Skeletal muscle tissue (tissue), 4 donors: ENCODE results near the gene MALRD1. TPM values are rescaled to one million over a fixed set of nuclear protein-coding genes. Genes with fewer than 3 reads are reported as not detected.

Source experiments
- H3K27ac ChIP-seq: one replicate; pipeline ENCODE4 v1.7.0; 2013; ENCODE audit warnings: mild to moderate bottlenecking, low read depth, low read length, inconsistent platforms
- H3K27me3 ChIP-seq, 3 donors: one replicate each; pipeline ENCODE4 v1.7.0; 2013; ENCODE audit warnings: low read length in 3 of 3; ENCODE audit not compliant: control insufficient read depth in 3 of 3, insufficient read depth in 3 of 3
- H3K36me3 ChIP-seq, 3 donors: one replicate each; pipeline ENCODE4 v1.7.0; 2013; ENCODE audit warnings: low read length in 3 of 3; ENCODE audit not compliant: control insufficient read depth in 3 of 3, insufficient read depth in 3 of 3
- H3K4me1 ChIP-seq, 3 donors: one replicate each; pipeline ENCODE4 v1.7.0; 2013; ENCODE audit warnings: low read length in 3 of 3, mild to moderate bottlenecking in 3 of 3; ENCODE audit not compliant: control insufficient read depth in 3 of 3, insufficient read depth in 3 of 3
- H3K4me3 ChIP-seq, 3 donors: one replicate each; pipeline ENCODE4 v1.7.0; 2013; ENCODE audit warnings: low read length in 3 of 3
- H3K9ac ChIP-seq, 3 donors: one replicate each; pipeline ENCODE4 v1.7.0; 2013; ENCODE audit warnings: low read length in 3 of 3, mild to moderate bottlenecking in 3 of 3, moderate library complexity in 2 of 3, low read depth in 1 of 3
- H3K9me3 ChIP-seq, 3 donors: one replicate each; pipeline ENCODE4 v1.7.0; 2013; ENCODE audit warnings: low read length in 3 of 3; ENCODE audit not compliant: control insufficient read depth in 3 of 3
- total RNA-seq: library from RNA; depleted of rRNA; stranded (reverse); fragments of >200 nt; gene quantifications from one replicate; pipeline ENCODE4 v1.2.3, GENCODE V29; 2014
- donor health status: Osteomylitis.

MALRD1 gene
- total RNA-seq, 1 donor from 2014 or later = 2.1 TPM

GRCh38 chr10:19699299-19699698 is 650.7 kb downstream of the MALRD1 start:
- H3K9me3 ChIP-seq = no peaks in the 10 kb centered on the region
- no peaks in the 10 kb centered on the region for H3K27me3 ChIP-seq
- H3K4me3 ChIP-seq = no peak overlapping the region
- H3K9ac ChIP-seq = no peak overlapping the region
- no peaks in the 10 kb centered on the region for H3K4me1 ChIP-seq
- H3K27ac ChIP-seq = no peak overlapping the region
- H3K36me3 ChIP-seq = no peaks in the 10 kb centered on the region

GRCh38 chr10:19701427-19702052 is 652.9 kb downstream of the MALRD1 start:
- no peak overlapping the region for H3K9ac ChIP-seq
- H3K27me3 ChIP-seq = no peaks in the 10 kb centered on the region
- no peak overlapping the region for H3K27ac ChIP-seq
- H3K36me3 ChIP-seq = no peaks in the 10 kb centered on the region
- no peaks in the 10 kb centered on the region for H3K9me3 ChIP-seq
- H3K4me3 ChIP-seq = no peak overlapping the region
- H3K4me1 ChIP-seq = no peaks in the 10 kb centered on the region

GRCh38 chr10:19702215-19702614 is 653.6 kb downstream of the MALRD1 start:
- no peaks in the 10 kb centered on the region for H3K9me3 ChIP-seq
- no peak overlapping the region for H3K9ac ChIP-seq
- no peaks in the 10 kb centered on the region for H3K4me1 ChIP-seq
- no peak overlapping the region for H3K4me3 ChIP-seq
- no peaks in the 10 kb centered on the region for H3K36me3 ChIP-seq
- no peak overlapping the region for H3K27ac ChIP-seq
- H3K27me3 ChIP-seq = no peaks in the 10 kb centered on the region

GRCh38 chr10:19704544-19704943 is 655.9 kb downstream of the MALRD1 start:
- no peak overlapping the region for H3K27ac ChIP-seq
- no peaks in the 10 kb centered on the region for H3K9me3 ChIP-seq
- H3K27me3 ChIP-seq = no peaks in the 10 kb centered on the region
- H3K4me1 ChIP-seq = no peaks in the 10 kb centered on the region
- H3K4me3 ChIP-seq = no peak overlapping the region
- H3K36me3 ChIP-seq = no peaks in the 10 kb centered on the region
- H3K9ac ChIP-seq = no peak overlapping the region

GRCh38 chr10:19705250-19705649 is 656.6 kb downstream of the MALRD1 start:
- H3K27ac ChIP-seq = no peak overlapping the region
- H3K36me3 ChIP-seq = no peaks in the 10 kb centered on the region
- no peaks in the 10 kb centered on the region for H3K4me1 ChIP-seq
- H3K9me3 ChIP-seq = no peaks in the 10 kb centered on the region
- no peak overlapping the region for H3K9ac ChIP-seq
- no peak overlapping the region for H3K4me3 ChIP-seq
- H3K27me3 ChIP-seq = no peaks in the 10 kb centered on the region

GRCh38 chr10:19706904-19707303 is 658.3 kb downstream of the MALRD1 start:
- no peaks in the 10 kb centered on the region for H3K36me3 ChIP-seq
- no peak overlapping the region for H3K27ac ChIP-seq
- H3K9me3 ChIP-seq = peaks cover 2 to 5% (median 3%) of the 10 kb centered on the region in 3 donors
- no peak overlapping the region for H3K4me3 ChIP-seq
- no peaks in the 10 kb centered on the region for H3K4me1 ChIP-seq
- no peaks in the 10 kb centered on the region for H3K27me3 ChIP-seq
- no peak overlapping the region for H3K9ac ChIP-seq

GRCh38 chr10:19707376-19707775 is 658.8 kb downstream of the MALRD1 start:
- H3K27me3 ChIP-seq = no peaks in the 10 kb centered on the region
- H3K4me1 ChIP-seq = no peaks in the 10 kb centered on the region
- peaks cover 2 to 5% (median 3%) of the 10 kb centered on the region in 3 donors for H3K9me3 ChIP-seq
- H3K36me3 ChIP-seq = no peaks in the 10 kb centered on the region
- H3K4me3 ChIP-seq = no peak overlapping the region
- H3K27ac ChIP-seq = no peak overlapping the region
- no peak overlapping the region for H3K9ac ChIP-seq

GRCh38 chr10:19708031-19708430 is 659.4 kb downstream of the MALRD1 start:
- no peak overlapping the region for H3K9ac ChIP-seq
- no peak overlapping the region for H3K4me3 ChIP-seq
- no peaks in the 10 kb centered on the region for H3K27me3 ChIP-seq
- H3K9me3 ChIP-seq = peaks cover 2 to 5% (median 3%) of the 10 kb centered on the region in 3 donors
- no peaks in the 10 kb centered on the region for H3K36me3 ChIP-seq
- H3K4me1 ChIP-seq = no peaks in the 10 kb centered on the region
- H3K27ac ChIP-seq = no peak overlapping the region

GRCh38 chr10:19710600-19710999 is 662.0 kb downstream of the MALRD1 start:
- Histone ChIP-seq H3K4me1 (peaks cover 0 to 4% (median 0%) of the 10 kb centered on the region in 3 donors), H3K9me3 (peaks cover 2 to 5% (median 3%) of the 10 kb centered on the region in 3 donors), H3K36me3 (no peaks in the 10 kb centered on the region), H3K27me3 (no peaks in the 10 kb centered on the region), H3K27ac (no peak overlapping the region), H3K9ac (no peak overlapping the region), H3K4me3 (no peak overlapping the region)

- H3K4me1 ChIP-seq = peaks cover 0 to 4% (median 0%) of the 10 kb centered on the region in 3 donors
- no peaks in the 10 kb centered on the region for H3K36me3 ChIP-seq
- H3K27me3 ChIP-seq = no peaks in the 10 kb centered on the region
- no peak overlapping the region for H3K9ac ChIP-seq
- no peak overlapping the region for H3K27ac ChIP-seq
- peaks cover 2 to 5% (median 3%) of the 10 kb centered on the region in 3 donors for H3K9me3 ChIP-seq
- no peak overlapping the region for H3K4me3 ChIP-seq
Observed at GRCh38 chr10:19713159-19713558, 664.6 kb downstream of the MALRD1 start.
